HG03196 (cell line): ENCODE measurements around the gene GLDN.
"Not testable (repeated sequence)": the region's sequence is repeated elsewhere in the genome, so short reads cannot be mapped to it uniquely, and the experiment has no call there.

Experiments used
- ATAC-seq: cut with Tn5 transposase; IDR thresholded peaks from one replicate; pipeline ENCODE4 v1.9.1; 2021; ENCODE audit not compliant: unreplicated experiment

GLDN gene

GRCh38 chr15:51443282-51443914, 101.9 kb downstream of the GLDN start:
- ATAC-seq: no peak

GRCh38 chr15:51444112-51444511, 102.7 kb downstream of the GLDN start:
- no peak for ATAC-seq

- no peak for ATAC-seq
These were observed 103.4 kb downstream of the GLDN start for GRCh38 chr15:51444807-51445206.

GRCh38 chr15:51446029-51446744, 104.7 kb downstream of the GLDN start:
- not testable (repeated sequence) for ATAC-seq

- no peak for ATAC-seq
These were observed 106.6 kb downstream of the GLDN start for GRCh38 chr15:51447855-51448621.

- ATAC-seq: no peak
These were observed 107.4 kb downstream of the GLDN start for GRCh38 chr15:51448622-51449399.

GRCh38 chr15:51450001-51450400, 108.5 kb downstream of the GLDN start:
- ATAC-seq: no peak
